A204.1 (cell line): Measurements from ENCODE around the gene MYT1.

ENCODE experiments used
- FAIRE-seq: peaks from 2 replicates; lab custom pipeline; 2012; peaks lifted over from hg19 to GRCh38; lab: Jason Lieb, UNC

Gene MYT1

DNA sequence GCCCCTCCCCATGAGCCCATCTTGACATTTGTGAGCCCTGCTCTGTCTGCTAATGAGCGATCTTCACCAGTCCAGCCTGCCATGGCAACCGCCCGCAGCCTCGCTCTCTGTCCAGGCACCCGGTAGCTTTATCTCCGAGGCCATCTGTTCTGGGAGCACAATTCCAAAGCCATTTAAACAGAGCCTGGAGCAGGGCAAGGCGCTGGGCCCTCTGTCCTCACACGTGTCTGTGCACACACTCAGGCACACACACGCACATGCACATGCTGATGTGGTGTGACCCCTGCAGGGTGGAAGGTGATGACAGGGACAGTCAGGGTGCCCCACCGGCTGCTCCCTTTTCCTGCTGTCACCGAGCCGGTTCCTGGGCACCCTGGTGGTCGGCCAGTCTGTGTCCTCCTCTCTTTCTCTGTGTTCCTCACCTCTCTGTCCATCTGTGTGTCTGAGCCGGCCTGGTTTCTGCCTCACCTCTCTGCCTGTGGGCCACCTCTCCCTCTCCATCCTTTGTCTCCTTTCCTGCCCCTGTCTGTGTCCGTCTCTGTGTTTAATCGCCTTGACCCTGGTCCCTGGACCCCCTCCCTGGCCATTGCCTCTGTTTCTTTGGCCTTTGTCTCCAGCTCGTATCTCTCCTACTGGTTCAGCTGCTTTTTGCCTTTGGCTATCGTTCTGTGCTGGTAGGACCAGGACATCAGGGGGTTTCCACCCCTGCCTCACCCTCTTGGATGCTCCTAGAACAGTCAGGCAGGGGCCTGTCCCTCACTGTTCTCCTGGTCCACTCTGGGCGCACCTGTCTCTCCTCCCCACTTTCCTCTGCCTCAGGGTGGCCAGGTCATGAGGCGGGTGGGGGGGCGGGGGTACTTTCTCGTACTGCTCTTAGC, 8.8 kb upstream of the MYT1 start:
- no peak for FAIRE-seq

GRCh38 chr20:64156136-64156885, 7.9 kb upstream of the MYT1 start:
- no peak for FAIRE-seq

GRCh38 chr20:64156886-64157875, 7.1 kb upstream of the MYT1 start:
- FAIRE-seq, result no peak

DNA sequence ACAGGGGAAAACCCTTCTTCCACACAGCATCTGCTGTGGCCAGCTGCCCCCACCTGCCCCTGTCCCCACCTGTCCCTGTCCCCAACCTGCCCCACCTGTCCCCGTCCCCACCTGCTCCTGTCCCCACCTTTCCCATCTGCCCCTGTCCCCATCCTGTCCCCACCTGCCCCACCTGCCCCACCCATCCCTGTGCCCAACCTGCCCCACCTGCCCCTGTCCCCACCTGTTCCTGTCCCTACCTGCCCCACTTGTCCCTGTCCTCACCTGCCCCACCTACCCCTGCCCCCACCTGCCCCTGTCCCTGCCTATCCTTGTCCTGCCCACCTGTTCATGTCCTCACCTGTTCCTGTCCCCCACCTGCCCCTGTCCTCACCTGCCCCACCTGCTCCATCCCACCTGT, 6.4 kb upstream of the MYT1 start:
- FAIRE-seq, result no peak

DNA sequence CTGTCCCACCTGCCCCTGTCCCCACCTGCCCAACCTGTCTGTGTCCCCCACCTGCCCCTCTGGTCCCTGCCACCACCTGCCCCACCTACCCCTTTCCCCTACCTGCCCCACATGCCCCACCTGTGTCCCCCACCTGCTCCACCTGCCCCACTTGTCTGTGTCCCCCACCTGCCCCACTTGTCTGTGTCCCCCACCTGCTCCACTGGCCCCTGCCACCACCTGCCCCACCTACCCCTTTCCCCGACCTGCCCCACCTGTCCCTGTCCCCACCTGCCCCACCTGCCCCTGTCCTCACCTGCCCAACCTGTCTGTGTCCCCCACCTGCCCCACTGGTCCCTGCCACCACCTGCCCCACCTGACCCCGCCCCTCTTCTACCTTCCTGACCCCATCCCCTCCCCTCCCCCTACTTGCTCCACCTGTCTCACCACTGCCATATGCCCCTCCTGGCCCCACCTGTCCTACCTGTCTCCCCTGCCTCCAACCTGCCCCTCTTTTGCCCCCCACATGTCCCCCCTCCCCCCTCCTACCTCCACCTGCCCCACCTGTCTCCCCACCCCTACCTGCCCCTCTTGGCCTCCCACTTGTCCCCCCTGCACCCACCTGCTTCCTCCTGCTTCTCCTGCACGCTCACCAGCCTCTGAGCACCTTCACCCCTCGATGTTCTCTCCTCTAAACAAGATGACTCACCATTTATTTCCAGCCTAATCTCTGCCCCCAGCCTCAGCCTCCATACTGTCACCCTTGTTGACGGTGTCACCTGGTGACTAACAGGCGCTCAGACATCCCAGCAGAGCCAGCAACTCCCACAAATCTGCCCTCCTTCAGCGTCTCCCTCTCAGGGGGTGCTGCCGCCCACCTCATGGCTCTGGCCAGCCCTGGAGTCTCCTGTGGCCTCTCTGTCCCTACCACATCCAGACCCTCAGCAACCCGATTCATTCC, 5.6 kb upstream of the MYT1 start:
- no peak for FAIRE-seq

DNA sequence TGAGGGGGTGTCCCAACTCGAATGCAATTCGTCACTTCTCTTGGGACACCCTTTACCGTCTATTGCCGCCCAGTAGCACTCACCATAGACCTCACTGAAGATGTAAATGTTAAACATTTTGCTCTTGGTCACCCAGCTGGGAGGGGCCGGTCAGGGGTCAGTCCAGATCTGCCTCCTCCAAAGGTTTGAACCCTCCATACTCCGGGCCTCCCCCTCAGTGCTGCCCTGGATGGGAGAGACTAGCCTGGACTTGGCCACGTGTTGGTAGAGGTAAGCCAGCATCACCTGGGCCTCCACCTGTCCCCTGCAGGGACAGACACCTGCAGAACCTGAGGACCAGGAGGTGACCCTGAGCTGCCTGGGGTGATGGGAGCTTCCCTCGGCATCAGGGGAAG, 5.0 kb upstream of the MYT1 start:
- no peak for FAIRE-seq

GRCh38 chr20:64159711-64160110, 4.5 kb upstream of the MYT1 start:
- FAIRE-seq, result no peak

GRCh38 chr20:64160118-64160517, 4.1 kb upstream of the MYT1 start:
- no peak for FAIRE-seq

DNA sequence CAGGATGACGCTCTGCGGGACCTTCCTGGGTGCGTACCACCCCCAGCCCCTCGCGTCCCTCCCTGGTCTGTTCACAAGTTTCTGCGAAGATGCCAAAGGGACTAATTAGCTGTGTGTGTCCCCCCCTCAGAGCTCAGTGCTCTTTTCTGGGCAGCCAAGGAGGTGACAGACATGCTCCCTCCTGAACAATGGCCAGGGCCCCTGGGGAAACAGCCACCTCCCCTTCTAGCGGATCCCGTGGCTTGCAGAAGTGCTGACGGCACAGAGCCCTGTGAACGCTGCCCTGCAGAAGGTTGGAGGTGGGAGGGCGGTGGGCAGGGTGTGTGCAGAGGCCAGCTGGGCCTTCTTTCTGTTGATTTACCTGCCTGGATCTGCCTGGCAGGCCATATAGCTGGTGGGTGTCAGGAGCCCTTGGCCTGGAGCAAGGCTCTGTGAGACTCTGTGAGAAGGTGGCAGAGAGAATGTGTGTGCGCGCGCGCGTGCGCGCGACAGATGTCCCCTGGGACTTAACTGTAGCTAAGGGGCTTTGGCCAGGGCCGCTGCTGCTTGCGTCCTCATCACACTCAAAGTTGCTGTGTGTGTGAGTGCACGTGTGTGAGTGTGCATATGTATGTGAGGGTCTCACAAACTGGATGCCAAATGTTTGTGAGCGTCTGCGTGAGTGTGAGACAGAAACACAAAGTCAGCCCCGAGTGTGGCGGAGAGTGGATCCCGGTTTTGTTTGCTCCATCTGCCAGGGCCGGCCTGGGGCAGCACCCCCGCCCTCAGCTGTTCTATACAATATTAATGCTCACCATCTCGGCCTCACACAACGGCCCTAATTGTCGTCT, 3.5 kb upstream of the MYT1 start:
- FAIRE-seq, result no peak

- no peak for FAIRE-seq
Observed at GRCh38 chr20:64161356-64162238, 2.7 kb upstream of the MYT1 start.

DNA sequence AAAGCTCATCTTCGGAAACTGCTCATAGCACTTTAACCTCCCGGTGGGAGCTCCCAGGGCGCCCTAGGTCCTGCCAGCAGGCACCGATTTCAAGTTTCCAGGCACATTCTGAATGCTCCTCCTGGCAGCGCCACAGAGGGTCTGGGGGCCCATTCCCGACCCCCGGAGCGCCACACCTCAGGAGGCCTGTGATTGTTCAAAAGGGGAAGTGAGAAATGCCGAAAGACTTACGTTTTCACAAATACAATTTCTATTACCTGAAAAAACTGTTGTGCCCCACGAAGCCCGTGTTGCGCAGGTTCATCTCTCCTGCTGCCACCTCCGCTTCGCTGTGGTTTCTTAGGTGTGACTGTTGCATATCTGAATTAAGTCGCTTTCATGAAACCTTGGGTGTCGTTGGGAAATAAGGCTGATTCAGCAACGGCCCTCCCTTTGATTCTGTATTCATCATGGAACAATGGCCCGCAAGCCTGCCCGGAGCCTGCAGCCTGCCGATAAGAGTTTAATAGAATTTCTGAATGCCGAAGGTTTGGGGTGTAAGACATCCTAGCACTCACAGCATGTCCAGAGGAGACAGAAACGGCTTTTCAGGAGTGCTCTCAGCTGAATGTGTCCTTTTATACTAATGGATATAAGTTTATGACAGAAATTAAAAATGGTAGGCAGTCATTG, 1.9 kb upstream of the MYT1 start:
- FAIRE-seq, result no peak

DNA sequence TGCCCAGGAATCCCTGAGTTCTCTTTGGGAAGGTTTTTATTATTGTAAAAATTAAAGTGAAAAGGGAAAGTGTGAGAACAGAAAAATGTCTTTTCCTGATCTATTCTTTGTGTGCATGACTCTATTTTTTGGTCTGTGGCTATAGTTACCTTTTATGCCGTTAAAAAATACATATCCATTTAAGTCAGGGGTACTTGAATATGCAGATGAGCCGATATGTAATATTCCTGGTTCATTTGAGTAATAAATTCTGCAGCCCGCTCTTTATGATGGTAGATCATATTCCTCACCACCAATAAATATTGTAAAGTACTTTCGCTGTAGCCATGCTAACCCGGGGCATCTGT, 503 bp upstream of the MYT1 start:
- FAIRE-seq, result no peak

- FAIRE-seq, result no peak
Observed at GRCh38 chr20:64165866-64166600, 1.8 kb downstream of the MYT1 start.

GRCh38 chr20:64166721-64167615, 2.7 kb downstream of the MYT1 start:
- FAIRE-seq, result no peak

DNA sequence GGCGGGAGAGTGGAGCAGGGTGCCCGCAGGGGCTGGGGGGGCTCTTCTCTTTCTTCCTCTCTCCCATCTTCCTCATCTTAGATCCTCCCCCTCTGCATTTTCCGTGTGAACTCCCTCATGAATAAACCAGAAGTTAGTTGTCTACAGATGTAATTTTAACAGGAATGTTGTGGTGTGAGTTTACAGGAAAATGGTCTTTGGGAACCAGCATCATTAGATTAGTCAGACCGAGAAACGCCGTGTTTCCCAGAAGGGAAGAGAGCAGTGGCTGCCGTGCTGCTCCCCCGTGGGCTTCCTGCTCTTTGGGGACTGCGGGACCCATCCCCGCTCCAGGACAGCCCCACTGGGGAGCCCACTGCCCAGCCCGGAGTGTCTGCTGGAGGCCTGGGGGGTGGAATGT, 3.4 kb downstream of the MYT1 start:
- FAIRE-seq, result no peak

GRCh38 chr20:64168381-64169090, 4.3 kb downstream of the MYT1 start:
- no peak for FAIRE-seq
